Psoas muscle (tissue), 8 donors: ENCODE data around the gene PAPPA. TPM values are rescaled to one million over a fixed set of nuclear protein-coding genes. Genes with fewer than 3 reads are reported as not detected.

Experiments
- ATAC-seq, 4 donors: fragments of 200-7000 bp; cut with Tn5 transposase; one replicate each; pipeline ENCODE4 v1.9.1; 2020; ENCODE audit warnings: moderate library complexity in 3 of 4, mild to moderate bottlenecking in 2 of 4
- DNase-seq, 2 donors: peaks; one replicate each; pipeline ENCODE4 v3.0.0-alpha.2; 2020
- H3K27ac ChIP-seq: fragments of 200-600 bp; one replicate; pipeline ENCODE4 v1.8.0; 2022
- H3K27me3 ChIP-seq, 3 donors: fragments of 200-600 bp in 1 of 3; one replicate each; pipeline versions ENCODE4 v1.6.1 to v1.8.0; 2013 to 2022; ENCODE audit warnings: low read length in 2 of 3, mild to moderate bottlenecking in 2 of 3, moderate library complexity in 1 of 3; ENCODE audit not compliant: insufficient read depth in 3 of 3
- H3K36me3 ChIP-seq, 2 donors: fragments of 200-600 bp in 1 of 2; one replicate each; pipeline versions ENCODE4 v1.6.1 to v1.8.0; 2013 to 2022; ENCODE audit warnings: low read depth in 1 of 2, mild to moderate bottlenecking in 1 of 2, moderate library complexity in 1 of 2; ENCODE audit not compliant: insufficient read depth in 1 of 2
- H3K4me1 ChIP-seq: fragments of 200-600 bp; one replicate; pipeline ENCODE4 v1.8.0; 2022
- H3K4me3 ChIP-seq: fragments of 200-600 bp; one replicate; pipeline ENCODE4 v1.8.0; 2022; ENCODE audit warnings: mild to moderate bottlenecking
- H3K9me3 ChIP-seq: fragments of 200-600 bp; one replicate; pipeline ENCODE4 v1.8.0; 2022
- WGBS, 3 donors: extraction: QIAGEN DNeasy Blood & Tissue Kit; methylation state at CpG; one replicate each; pipeline versions ENCODE4 v1.1.6 to v1.1.7; 2013; 5-methylcytosine and 5-hydroxymethylcytosine counted together
- intact Hi-C, 2 donors: fragments of 100-400 bp; cut with DNase I; formaldehyde crosslinking; loops; one replicate each; pipeline versions ENCODE4 v1.11.0 to v1.14.2; 2022
- polyA plus RNA-seq, 3 donors: library from polyadenylated mRNA; stranded (reverse); fragments of 200-250 nt; gene quantifications; one replicate each; pipeline ENCODE4 v1.2.3, GENCODE V29; 2013
- total RNA-seq, 4 donors: library from RNA; stranded (reverse); fragmentation: NEBNext Ultra II Directional in 2 of 4; extraction: Animal tissue kit (Norgen Biotek cat#: 25700) in 2 of 4; gene quantifications; one replicate each; pipeline versions ENCODE4 v1.2.1 to v1.2.4, GENCODE V29; 2021 to 2023
- TF ChIP-seq, protein P1 (sequence below): fragments of 200-600 bp; IDR thresholded peaks from one replicate; pipeline ENCODE4 v1.8.0; 2022; ENCODE audit warnings: antibody characterized with exemption
- donor health status: healthy with polysubstance abuse.
- donor health status: DM: no; HTN: no; CAD: no; lungs with moderate emphysema.
- donor health status: Bipolar disorder and iron deficiency.
- donor health status: healthy.
- donor health status: DM: yes; HTN: yes; CAD: no.
- donor health status: DM: no; HTN: no; CAD: no.
- donor health status: DM: no; HTN: no; CAD: no.
- donor health status: DM: yes; HTN: yes; CAD: no.

PAPPA gene
- total and polyA plus RNA-seq, 7 donors, result 0.07 to 0.88 (median 0.61) TPM

DNA sequence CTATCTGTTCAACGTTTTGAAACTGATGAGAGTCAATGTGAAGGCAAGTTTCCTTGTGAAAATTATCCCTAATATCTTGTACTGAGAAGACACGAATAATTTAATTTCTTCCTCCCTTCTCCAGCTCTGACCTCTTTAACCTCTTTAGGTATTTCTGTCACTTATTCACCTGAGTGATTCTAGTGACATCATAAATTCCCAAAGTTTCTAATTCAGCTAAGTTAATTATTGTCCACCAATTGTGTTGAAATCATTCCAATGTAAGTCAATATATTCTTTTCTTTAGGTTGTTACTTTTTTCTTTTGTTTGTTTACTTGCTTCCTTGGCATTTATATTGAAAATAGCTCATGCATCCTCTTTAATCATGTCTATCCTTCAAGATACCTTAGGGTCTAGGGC, 143.8 kb downstream of the PAPPA start:
- Histone ChIP-seq H3K36me3 (no peaks in the 10 kb centered on the region), H3K27me3 (no peaks in the 10 kb centered on the region), H3K27ac (no peak overlapping the region), H3K9me3 (no peaks in the 10 kb centered on the region), H3K4me3 (no peak overlapping the region), H3K4me1 (no peaks in the 10 kb centered on the region)
- intact Hi-C loops, result loop anchor here (10.0 kb wide), 2 partner anchors 63 to 197 kb away; no protein-coding TSS in a partner anchor
- no peak for DNase-seq
- WGBS, 3 donors, result 80 to 92% (median 80%) methylated on average over 2 of the region's 2 CpGs
- no peak for ATAC-seq
- TF ChIP-seq, protein P1, sequence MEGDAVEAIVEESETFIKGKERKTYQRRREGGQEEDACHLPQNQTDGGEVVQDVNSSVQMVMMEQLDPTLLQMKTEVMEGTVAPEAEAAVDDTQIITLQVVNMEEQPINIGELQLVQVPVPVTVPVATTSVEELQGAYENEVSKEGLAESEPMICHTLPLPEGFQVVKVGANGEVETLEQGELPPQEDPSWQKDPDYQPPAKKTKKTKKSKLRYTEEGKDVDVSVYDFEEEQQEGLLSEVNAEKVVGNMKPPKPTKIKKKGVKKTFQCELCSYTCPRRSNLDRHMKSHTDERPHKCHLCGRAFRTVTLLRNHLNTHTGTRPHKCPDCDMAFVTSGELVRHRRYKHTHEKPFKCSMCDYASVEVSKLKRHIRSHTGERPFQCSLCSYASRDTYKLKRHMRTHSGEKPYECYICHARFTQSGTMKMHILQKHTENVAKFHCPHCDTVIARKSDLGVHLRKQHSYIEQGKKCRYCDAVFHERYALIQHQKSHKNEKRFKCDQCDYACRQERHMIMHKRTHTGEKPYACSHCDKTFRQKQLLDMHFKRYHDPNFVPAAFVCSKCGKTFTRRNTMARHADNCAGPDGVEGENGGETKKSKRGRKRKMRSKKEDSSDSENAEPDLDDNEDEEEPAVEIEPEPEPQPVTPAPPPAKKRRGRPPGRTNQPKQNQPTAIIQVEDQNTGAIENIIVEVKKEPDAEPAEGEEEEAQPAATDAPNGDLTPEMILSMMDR, result no peak

DNA sequence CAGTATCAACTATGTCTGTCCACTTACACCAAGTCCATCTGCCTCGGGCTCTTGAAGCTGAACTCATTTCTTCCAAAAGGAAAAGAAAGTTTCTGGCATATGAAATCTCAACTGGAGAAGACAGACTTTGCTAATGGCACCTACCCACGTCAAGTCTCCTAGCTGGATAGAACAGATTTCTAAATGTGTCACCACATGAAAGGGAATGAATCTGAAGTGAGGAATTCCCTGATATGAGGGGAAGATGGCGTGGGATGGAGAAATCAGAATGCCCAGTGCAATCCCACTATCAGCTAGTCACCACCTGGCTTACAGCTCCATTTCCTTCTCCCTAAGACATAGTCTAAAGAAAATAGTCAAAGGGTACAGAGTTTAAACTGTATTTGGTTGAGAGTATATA, 144.7 kb downstream of the PAPPA start:
- Histone ChIP-seq H3K36me3 (no peaks in the 10 kb centered on the region), H3K4me3 (no peak overlapping the region), H3K27me3 (no peaks in the 10 kb centered on the region), H3K9me3 (no peaks in the 10 kb centered on the region), H3K4me1 (no peaks in the 10 kb centered on the region), H3K27ac (no peak overlapping the region)
- TF ChIP-seq, protein P1, result no peak
- 79 to 84% (median 81%) methylated on average over 3 of the region's 3 CpGs for WGBS, 3 donors
- ATAC-seq (no peak), DNase-seq (no peak)
- intact Hi-C loops, result loop anchor here (10.0 kb wide), 2 partner anchors 63 to 197 kb away; no protein-coding TSS in a partner anchor

DNA sequence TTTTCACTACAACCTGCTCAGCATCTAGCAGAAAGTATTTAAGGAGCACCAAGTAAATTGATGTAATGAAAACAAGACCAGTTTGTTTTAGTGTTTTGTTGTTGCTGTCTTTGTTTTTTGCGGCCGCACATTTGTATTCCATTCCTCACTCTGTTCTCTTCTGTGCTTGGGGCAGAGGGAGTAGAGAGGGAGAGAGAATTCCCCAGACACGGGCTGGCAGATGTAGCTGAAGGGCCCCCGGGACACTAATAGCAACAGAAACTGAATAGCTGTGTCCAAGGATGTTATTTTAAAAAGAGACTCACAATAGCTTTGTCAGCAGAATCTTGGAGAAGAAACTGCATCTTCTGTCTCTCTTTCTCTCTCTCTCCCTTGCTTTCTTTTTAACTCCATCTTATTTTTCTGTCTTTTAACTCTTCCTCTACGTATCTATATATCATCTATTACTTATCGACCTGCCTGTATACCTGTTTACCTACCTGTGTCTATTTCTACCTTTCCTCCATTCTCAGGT, 145.3 kb downstream of the PAPPA start:
- Histone ChIP-seq H3K27me3 (no peaks in the 10 kb centered on the region), H3K4me3 (no peak overlapping the region), H3K36me3 (no peaks in the 10 kb centered on the region), H3K27ac (no peak overlapping the region), H3K4me1 (no peaks in the 10 kb centered on the region), H3K9me3 (no peaks in the 10 kb centered on the region)
- intact Hi-C loops, result loop anchor here (10.0 kb wide), 2 partner anchors 64 to 196 kb away; no protein-coding TSS in a partner anchor
- 48 to 60% (median 55%) methylated on average over 6 of the region's 6 CpGs for WGBS, 3 donors
- TF ChIP-seq, protein P1, result no peak
- no peak for DNase-seq
- ATAC-seq, result no peak

DNA sequence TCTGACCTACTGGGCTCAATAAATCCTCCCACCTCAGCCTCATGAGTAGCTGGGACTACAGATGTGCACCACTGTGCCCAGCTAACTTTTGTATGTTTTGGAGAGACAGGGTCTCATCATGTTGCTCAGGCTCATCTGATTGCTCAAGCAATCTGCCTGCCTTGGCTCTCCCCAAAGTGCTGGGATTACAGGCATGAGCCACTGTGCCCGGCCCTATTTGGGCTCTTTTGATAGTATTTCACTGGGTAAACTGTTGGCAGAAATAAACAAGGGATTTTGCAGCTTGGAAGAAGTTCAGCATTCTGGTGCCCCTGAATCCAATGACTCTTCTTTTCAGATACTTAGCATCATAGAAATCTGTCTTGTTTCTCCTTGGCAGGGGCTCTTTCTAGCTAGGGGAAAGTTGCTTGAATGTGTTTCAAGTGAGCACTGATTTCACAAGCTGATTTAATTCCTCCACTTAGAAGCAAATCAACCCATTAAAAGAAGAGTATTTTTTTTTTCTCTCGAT, 146.8 kb downstream of the PAPPA start:
- Histone ChIP-seq H3K27me3 (no peaks in the 10 kb centered on the region), H3K4me3 (no peak overlapping the region), H3K27ac (no peak overlapping the region), H3K9me3 (no peaks in the 10 kb centered on the region), H3K4me1 (no peaks in the 10 kb centered on the region), H3K36me3 (no peaks in the 10 kb centered on the region)
- ATAC-seq, result no peak
- intact Hi-C loops, result no loop called here
- 52 to 71% (median 62%) methylated on average over 2 of the region's 2 CpGs for WGBS, 3 donors
- TF ChIP-seq, protein P1, result no peak
- DNase-seq, result no peak

DNA sequence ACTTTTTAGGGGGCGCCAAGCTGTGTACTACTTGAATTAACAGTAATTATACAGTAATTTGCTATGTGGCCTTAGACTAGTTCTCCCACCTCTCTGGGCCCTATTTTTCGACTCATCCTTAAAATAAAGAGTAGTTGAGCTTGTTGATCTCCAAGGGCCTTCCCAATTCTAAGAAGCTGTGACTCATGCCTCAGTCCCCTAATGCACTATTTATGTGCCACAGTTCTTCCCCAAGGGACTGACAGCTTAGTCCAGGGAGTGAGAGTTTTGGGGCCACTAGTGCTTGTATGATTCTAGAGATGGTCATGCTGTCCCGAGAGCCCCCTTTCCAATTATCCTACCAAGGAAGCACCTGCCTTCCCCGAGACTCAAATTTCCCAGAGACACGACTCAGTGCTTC, 149.7 kb downstream of the PAPPA start:
- TF ChIP-seq, protein P1, result no peak
- 73 to 83% (median 74%) methylated on average over 5 of the region's 5 CpGs for WGBS, 3 donors
- H3K4me3 ChIP-seq, result no peak overlapping the region
- intact Hi-C loops, result no loop called here
- DNase-seq (no peak), ATAC-seq (no peak)
- H3K4me1 ChIP-seq, result no peaks in the 10 kb centered on the region
- H3K36me3 ChIP-seq, result no peaks in the 10 kb centered on the region
- H3K27me3 ChIP-seq, result peaks cover 0 to 3% (median 0%) of the 10 kb centered on the region in 3 donors
- H3K9me3 ChIP-seq, result no peaks in the 10 kb centered on the region
- H3K27ac ChIP-seq, result no peak overlapping the region
